Retinal pigment epithelial cell (primary cell): ENCODE measurements around the gene SLC5A5.

Source experiments
- DNase-seq: peaks from one replicate; pipeline ENCODE4 v3.0.0-alpha.2; 2010; ENCODE audit warnings: low read depth
- H3K4me3 ChIP-seq: 2 replicates; pipeline ENCODE4 v1.5.1; 2011; ENCODE audit warnings: mild to moderate bottlenecking, low read length, control low read depth, moderate library complexity
- CTCF ChIP-seq: conservative IDR thresholded peaks from 2 replicates; pipeline ENCODE4 v1.5.1; 2011; ENCODE audit warnings: low read depth, low read length, control low read depth, inconsistent platforms

Gene SLC5A5

GRCh38 chr19:17871878-17872250, at the start of gene SLC5A5:
Gene SLC5A5, plus strand, starts transcription at chr19:17871945. Its CDS starts 375 bp downstream, at chr19:17872320.
- DNase-seq = no peak
- TF ChIP-seq CTCF = no peak
- no peak within 1 kb of the TSS for H3K4me3 ChIP-seq

GRCh38 chr19:17824339-17824738, 47.4 kb upstream of the SLC5A5 start:
- DNase-seq = no peak
- H3K4me3 ChIP-seq = no peak overlapping the region
- no peak for TF ChIP-seq CTCF

- H3K4me3 ChIP-seq = no peak overlapping the region
- no peak for TF ChIP-seq CTCF
- no peak for DNase-seq
Observed at GRCh38 chr19:17826508-17827056, 45.2 kb upstream of the SLC5A5 start.

GRCh38 chr19:17829855-17830566, 41.7 kb upstream of the SLC5A5 start:
- peak overlapping the region; percentile 56 for H3K4me3 ChIP-seq
- TF ChIP-seq CTCF = peak; percentile 8

GRCh38 chr19:17830567-17831418, 41.0 kb upstream of the SLC5A5 start:
- peak; percentile 59 for DNase-seq
- peak overlapping the region; percentile 56 for H3K4me3 ChIP-seq

More at GRCh38 chr19:17829855-17830566, 41.7 kb upstream of the SLC5A5 start:
- DNase-seq = no peak

GRCh38 chr19:17831419-17831888, 40.3 kb upstream of the SLC5A5 start:
- TF ChIP-seq CTCF = no peak
- no peak for DNase-seq
- H3K4me3 ChIP-seq = peak overlapping the region; percentile 47

More at GRCh38 chr19:17830567-17831418, 41.0 kb upstream of the SLC5A5 start:
- TF ChIP-seq CTCF = no peak
